IMR-90 (cell line): ENCODE measurements around the gene KRT74.

Experiments
- BHLHE40 ChIP-seq: fragments of 150-350 bp; IDR thresholded peaks from 2 replicates; pipeline ENCODE4 v1.6.1; 2016; ENCODE audit warnings: mild to moderate bottlenecking, low read depth, low read length
- CEBPB ChIP-seq: IDR thresholded peaks from 2 replicates; pipeline ENCODE4 v1.6.1; 2012; ENCODE audit warnings: low read depth, low read length, improper control_type of control experiment
- CHD1 ChIP-seq: IDR thresholded peaks from 2 replicates; pipeline ENCODE4 v1.6.1; 2012; ENCODE audit warnings: low read depth, low read length, improper control_type of control experiment
- FOS ChIP-seq: fragments of 150-350 bp; IDR thresholded peaks from 2 replicates; pipeline ENCODE4 v1.6.1; 2016; ENCODE audit warnings: low read depth, low read length
- MAFK ChIP-seq: IDR thresholded peaks from 2 replicates; pipeline ENCODE4 v1.6.1; 2012; ENCODE audit warnings: low read depth, low read length, improper control_type of control experiment
- MXI1 ChIP-seq: IDR thresholded peaks from 2 replicates; pipeline ENCODE4 v1.6.1; 2012; ENCODE audit warnings: low read depth, mild to moderate bottlenecking, low read length, moderate library complexity, borderline replicate concordance
- NFE2L2 ChIP-seq: fragments of 150-350 bp; IDR thresholded peaks from 2 replicates; pipeline ENCODE4 v1.6.1; 2016; ENCODE audit warnings: low read depth, mild to moderate bottlenecking, low read length
- POLR2A ChIP-seq: IDR thresholded peaks from 2 replicates; pipeline ENCODE4 v1.6.1; 2012; ENCODE audit warnings: mild to moderate bottlenecking, low read depth, low read length
- RAD21 ChIP-seq: IDR thresholded peaks from 2 replicates; pipeline ENCODE4 v1.6.1; 2012; ENCODE audit warnings: low read length, improper control_type of control experiment
- RCOR1 ChIP-seq: IDR thresholded peaks from 2 replicates; pipeline ENCODE4 v1.6.1; 2012; ENCODE audit warnings: mild to moderate bottlenecking, low read length, improper control_type of control experiment; ENCODE audit not compliant: insufficient replicate concordance
- USF2 ChIP-seq: fragments of 150-350 bp; IDR thresholded peaks from 2 replicates; pipeline ENCODE4 v1.6.1; 2017; ENCODE audit warnings: mild to moderate bottlenecking, antibody characterized with exemption, low read length, low read depth
- TF ChIP-seq, protein P1 (sequence below): conservative IDR thresholded peaks from 2 replicates; pipeline ENCODE4 v1.5.1; 2012; ENCODE audit warnings: mild to moderate bottlenecking, low read depth, low read length, improper control_type of control experiment
- TF ChIP-seq, protein P2 (sequence below): fragments of 150-350 bp; IDR thresholded peaks from 2 replicates; pipeline ENCODE4 v1.6.1; 2016; ENCODE audit warnings: low read depth, mild to moderate bottlenecking, low read length, moderate library complexity, borderline replicate concordance

GRCh38 chr12:52517888-52518287 is 55.8 kb downstream of the KRT74 start:
- TF ChIP-seq, protein P1, sequence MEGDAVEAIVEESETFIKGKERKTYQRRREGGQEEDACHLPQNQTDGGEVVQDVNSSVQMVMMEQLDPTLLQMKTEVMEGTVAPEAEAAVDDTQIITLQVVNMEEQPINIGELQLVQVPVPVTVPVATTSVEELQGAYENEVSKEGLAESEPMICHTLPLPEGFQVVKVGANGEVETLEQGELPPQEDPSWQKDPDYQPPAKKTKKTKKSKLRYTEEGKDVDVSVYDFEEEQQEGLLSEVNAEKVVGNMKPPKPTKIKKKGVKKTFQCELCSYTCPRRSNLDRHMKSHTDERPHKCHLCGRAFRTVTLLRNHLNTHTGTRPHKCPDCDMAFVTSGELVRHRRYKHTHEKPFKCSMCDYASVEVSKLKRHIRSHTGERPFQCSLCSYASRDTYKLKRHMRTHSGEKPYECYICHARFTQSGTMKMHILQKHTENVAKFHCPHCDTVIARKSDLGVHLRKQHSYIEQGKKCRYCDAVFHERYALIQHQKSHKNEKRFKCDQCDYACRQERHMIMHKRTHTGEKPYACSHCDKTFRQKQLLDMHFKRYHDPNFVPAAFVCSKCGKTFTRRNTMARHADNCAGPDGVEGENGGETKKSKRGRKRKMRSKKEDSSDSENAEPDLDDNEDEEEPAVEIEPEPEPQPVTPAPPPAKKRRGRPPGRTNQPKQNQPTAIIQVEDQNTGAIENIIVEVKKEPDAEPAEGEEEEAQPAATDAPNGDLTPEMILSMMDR = no peak
- TF ChIP-seq RAD21 = no peak
- TF ChIP-seq, protein P2, sequence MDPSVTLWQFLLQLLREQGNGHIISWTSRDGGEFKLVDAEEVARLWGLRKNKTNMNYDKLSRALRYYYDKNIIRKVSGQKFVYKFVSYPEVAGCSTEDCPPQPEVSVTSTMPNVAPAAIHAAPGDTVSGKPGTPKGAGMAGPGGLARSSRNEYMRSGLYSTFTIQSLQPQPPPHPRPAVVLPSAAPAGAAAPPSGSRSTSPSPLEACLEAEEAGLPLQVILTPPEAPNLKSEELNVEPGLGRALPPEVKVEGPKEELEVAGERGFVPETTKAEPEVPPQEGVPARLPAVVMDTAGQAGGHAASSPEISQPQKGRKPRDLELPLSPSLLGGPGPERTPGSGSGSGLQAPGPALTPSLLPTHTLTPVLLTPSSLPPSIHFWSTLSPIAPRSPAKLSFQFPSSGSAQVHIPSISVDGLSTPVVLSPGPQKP = no peak
- no peak for TF ChIP-seq BHLHE40
- TF ChIP-seq CEBPB = no peak
- no peak for TF ChIP-seq MXI1
- TF ChIP-seq MAFK = no peak
- no peak for TF ChIP-seq POLR2A
- no peak for TF ChIP-seq RCOR1
- TF ChIP-seq FOS = no peak
- TF ChIP-seq NFE2L2 = no peak
- no peak for TF ChIP-seq USF2
- TF ChIP-seq CHD1 = no peak
